GM18873 (cell line): ENCODE data around the gene SPATA17.
"Not testable (repeated sequence)": the region's sequence is repeated elsewhere in the genome, so short reads cannot be mapped to it uniquely, and the experiment has no call there.

ENCODE experiments used
- ATAC-seq: cut with Tn5 transposase; IDR thresholded peaks from one replicate; pipeline ENCODE4 v1.9.1; 2021; ENCODE audit warnings: mild to moderate bottlenecking, moderate library complexity, moderate number of reproducible peaks; ENCODE audit not compliant: unreplicated experiment, low FRiP score

SPATA17 gene

GRCh38 chr1:217630711-217631591 is at the start of gene SPATA17, which contains the start of gene GPATCH2:
Gene SPATA17 (plus strand): TSS chr1:217631344. CDS start chr1:217631379, 35 bp downstream.
Gene GPATCH2 (minus strand): TSS chr1:217631090. CDS start chr1:217630971, 119 bp downstream.
- ATAC-seq = peak; percentile 97

- ATAC-seq = not testable (repeated sequence)
Measured at GRCh38 chr1:217584286-217584811, 46.8 kb upstream of the SPATA17 start.

- ATAC-seq = no peak
Measured at GRCh38 chr1:217585577-217585976, 45.6 kb upstream of the SPATA17 start.

- no peak for ATAC-seq
Measured at GRCh38 chr1:217586586-217586985, 44.6 kb upstream of the SPATA17 start.

GRCh38 chr1:217590598-217590997 is 40.5 kb upstream of the SPATA17 start:
- no peak for ATAC-seq

GRCh38 chr1:217599154-217599553 is 32.0 kb upstream of the SPATA17 start:
- ATAC-seq = no peak

GRCh38 chr1:217602380-217602779 is 28.8 kb upstream of the SPATA17 start:
- ATAC-seq = no peak

GRCh38 chr1:217605390-217605789 is 25.8 kb upstream of the SPATA17 start:
- no peak for ATAC-seq

GRCh38 chr1:217614200-217614712 is 16.9 kb upstream of the SPATA17 start:
- no peak for ATAC-seq

GRCh38 chr1:217617126-217617525 is 14.0 kb upstream of the SPATA17 start:
- ATAC-seq = no peak

- ATAC-seq = peak; percentile 100
Measured at GRCh38 chr1:217620814-217621213, 10.3 kb upstream of the SPATA17 start.

- no peak for ATAC-seq
Measured at GRCh38 chr1:217622042-217622441, 9.1 kb upstream of the SPATA17 start.

- no peak for ATAC-seq
Measured at GRCh38 chr1:217626321-217626720, 4.8 kb upstream of the SPATA17 start.

GRCh38 chr1:217627431-217627830 is 3.7 kb upstream of the SPATA17 start:
- ATAC-seq = no peak

GRCh38 chr1:217642455-217642854 is 11.3 kb downstream of the SPATA17 start:
- ATAC-seq = no peak

- ATAC-seq = no peak
Measured at GRCh38 chr1:217647791-217648190, 16.6 kb downstream of the SPATA17 start.

- ATAC-seq = no peak
Measured at GRCh38 chr1:217650674-217651073, 19.5 kb downstream of the SPATA17 start.

- peak; percentile 59 for ATAC-seq
Measured at GRCh38 chr1:217660353-217661062, 29.4 kb downstream of the SPATA17 start.

GRCh38 chr1:217661407-217661806 is 30.3 kb downstream of the SPATA17 start:
- ATAC-seq = peak; percentile 42

- no peak for ATAC-seq
Measured at GRCh38 chr1:217668351-217668940, 37.3 kb downstream of the SPATA17 start.

- ATAC-seq = no peak
Measured at GRCh38 chr1:217673387-217673786, 42.2 kb downstream of the SPATA17 start.
